ENCODE data around the gene UGT1A10. TPM values are rescaled to one million over a fixed set of nuclear protein-coding genes. Genes with fewer than 3 reads are reported as not detected.

UGT1A10 gene
- total and polyA plus RNA-seq, 2 donors (not counting 3 experiments of a cell fraction or from before 2014, with no cell fraction given): not detected

GRCh38 chr2:233769260-233769659, 133.0 kb downstream of the UGT1A10 start:
- ChIA-PET POLR2A (no interaction called here), CTCF (no interaction called here)
- BruUV-seq (replicated peaks): no TSS peak
- Histone ChIP-seq H3K9me1 (replicated peaks; ENCODE audit: control insufficient read depth, extremely low read depth, insufficient read depth, low read length) (no peaks in the 10 kb centered on the region), H2AFZ (ENCODE audit: low read depth, low read length) (no peak overlapping the region), H3K4me2 (ENCODE audit: insufficient read depth, low read length) (no peak overlapping the region), H3K79me2 (ENCODE audit: control insufficient read depth, insufficient read depth, low read length) (no peaks in the 10 kb centered on the region), H3K4me1 (ENCODE audit: control insufficient read depth, extremely low read depth, insufficient read depth, low read length) (no peaks in the 10 kb centered on the region), H3K36me3 (ENCODE audit: control insufficient read depth in 2 of 2, extremely low read depth in 1 of 2, insufficient read depth in 2 of 2, low read length in 2 of 2) (no peaks in the 10 kb centered on the region), H3K27me3 (ENCODE audit: control insufficient read depth in 2 of 2, insufficient read depth in 2 of 2, low read length in 2 of 2) (no peaks in the 10 kb centered on the region), H3K9me3 (replicated peaks; ENCODE audit: control insufficient read depth, insufficient read depth, low read length) (no peaks in the 10 kb centered on the region), H3K4me3 (replicated peaks in 1 of 3; ENCODE audit: insufficient read depth in 1 of 3, low read depth in 1 of 3, low read length in 3 of 3) (no peak overlapping the region), H4K20me1 (replicated peaks; ENCODE audit: control insufficient read depth, extremely low read depth, insufficient read depth, low read length) (no peaks in the 10 kb centered on the region), H3K9ac (replicated peaks; ENCODE audit: extremely low read depth, insufficient read depth, low read length) (no peak overlapping the region), H3K27ac (ENCODE audit: insufficient read depth, low read depth, low read length) (no peak overlapping the region)
- FAIRE-seq (no peak), DNase-seq (ENCODE audit: low read depth, low spot score) (no peak)
- intact Hi-C loops (cut with micrococcal nuclease): no loop called here
- TF ChIP-seq GATA2 (IDR thresholded peaks at IDR 0.05; ENCODE audit: insufficient read depth, insufficient read length, low read depth, low read length) (no peak), EZH2 (IDR thresholded peaks at IDR 0.05; ENCODE audit: borderline replicate concordance, low read depth, low read length, severe bottlenecking) (no peak), MAX (IDR thresholded peaks at IDR 0.05; ENCODE audit: insufficient read depth, insufficient read length) (no peak), POLR2AphosphoS5 (IDR thresholded peaks at IDR 0.05; ENCODE audit: insufficient read depth, low read depth, low read length) (no peak), JUN (IDR thresholded peaks at IDR 0.05; ENCODE audit: borderline replicate concordance, insufficient read depth, insufficient read length, low read depth) (no peak)
- dilution Hi-C loops (cut with MboI; ENCODE audit: extremely low pct_ligation_motif_present, low sequenced_read_pairs): no loop called here

GRCh38 chr2:233772153-233772552, 135.9 kb downstream of the UGT1A10 start:
- Histone ChIP-seq H3K9me3 (replicated peaks; ENCODE audit: control insufficient read depth, insufficient read depth, low read length) (no peaks in the 10 kb centered on the region), H3K27me3 (ENCODE audit: control insufficient read depth in 2 of 2, insufficient read depth in 2 of 2, low read length in 2 of 2) (no peaks in the 10 kb centered on the region), H3K4me2 (ENCODE audit: insufficient read depth, low read length) (no peak overlapping the region), H3K9ac (replicated peaks; ENCODE audit: extremely low read depth, insufficient read depth, low read length) (no peak overlapping the region), H2AFZ (ENCODE audit: low read depth, low read length) (no peak overlapping the region), H3K9me1 (replicated peaks; ENCODE audit: control insufficient read depth, extremely low read depth, insufficient read depth, low read length) (no peaks in the 10 kb centered on the region), H3K4me1 (ENCODE audit: control insufficient read depth, extremely low read depth, insufficient read depth, low read length) (no peaks in the 10 kb centered on the region), H3K4me3 (replicated peaks in 1 of 3; ENCODE audit: insufficient read depth in 1 of 3, low read depth in 1 of 3, low read length in 3 of 3) (no peak overlapping the region), H3K36me3 (ENCODE audit: control insufficient read depth in 2 of 2, extremely low read depth in 1 of 2, insufficient read depth in 2 of 2, low read length in 2 of 2) (no peaks in the 10 kb centered on the region), H3K79me2 (ENCODE audit: control insufficient read depth, insufficient read depth, low read length) (no peaks in the 10 kb centered on the region), H3K27ac (ENCODE audit: insufficient read depth, low read depth, low read length) (no peak overlapping the region), H4K20me1 (replicated peaks; ENCODE audit: control insufficient read depth, extremely low read depth, insufficient read depth, low read length) (no peaks in the 10 kb centered on the region)
- dilution Hi-C loops (cut with MboI; ENCODE audit: extremely low pct_ligation_motif_present, low sequenced_read_pairs) (no loop called here), intact Hi-C loops (cut with micrococcal nuclease) (loop anchor here (2.0 kb wide), 1 partner anchor 323 kb away; no protein-coding TSS in a partner anchor)
- no TSS peak for BruUV-seq (replicated peaks)
- CTCF ChIA-PET: no interaction called here
- FAIRE-seq: no peak
- TF ChIP-seq EZH2 (IDR thresholded peaks at IDR 0.05; ENCODE audit: borderline replicate concordance, low read depth, low read length, severe bottlenecking) (no peak), POLR2A (IDR thresholded peaks at IDR 0.05; ENCODE audit: low read depth, low read length) (no peak), MAX (IDR thresholded peaks at IDR 0.05; ENCODE audit: insufficient read depth, insufficient read length) (no peak), POLR2AphosphoS5 (IDR thresholded peaks at IDR 0.05; ENCODE audit: insufficient read depth, low read depth, low read length) (no peak), MYC (IDR thresholded peaks at IDR 0.05; ENCODE audit: low read depth, low read length) (no peak), GATA2 (IDR thresholded peaks at IDR 0.05; ENCODE audit: insufficient read depth, insufficient read length, low read depth, low read length) (no peak)
- POLR2A ChIA-PET: no interaction called here
- no peak for DNase-seq (ENCODE audit: low read depth, low spot score)
